HEK293 (cell line): ENCODE data around the gene CYP4F22.
"Not testable (repeated sequence)": the region's sequence is repeated elsewhere in the genome, so short reads cannot be mapped to it uniquely, and the experiment has no call there.

Experiments used
- CTCF ChIA-PET: fragments of 350-600 bp; formaldehyde crosslinking; extraction: SDS; loops from one replicate; lab custom pipeline; 2021; ENCODE audit warnings: antibody characterized with exemption; lab: Yijun Ruan, JAX
- POLR2A ChIA-PET: fragments of 300-600 bp; formaldehyde crosslinking; extraction: SDS; loops from one replicate; lab custom pipeline; 2020; ENCODE audit warnings: antibody characterized with exemption, inconsistent platforms; lab: Yijun Ruan, JAX
- H3K27ac ChIP-seq: fragments of 200-500 bp; sonication (Bioruptor generic); 2 replicates; pipeline ENCODE4 v1.5.1; 2014; ENCODE audit warnings: low read depth, low read length, control low read depth, inconsistent platforms; ENCODE audit errors: extremely low read depth
- H3K36me3 ChIP-seq, 2 experiments: fragments of 200-500 bp in 1 of 2; sonication (Bioruptor generic) in 1 of 2; 1 replicate in 1 of 2; 2 replicates in 1 of 2; pipeline ENCODE4 v1.5.1; 2014 to 2017; ENCODE audit warnings: inconsistent platforms in 2 of 2, low read length in 2 of 2; ENCODE audit not compliant: control insufficient read depth in 2 of 2, insufficient read depth in 1 of 2
- H3K4me1 ChIP-seq: fragments of 200-500 bp; sonication (Bioruptor generic); 2 replicates; pipeline ENCODE4 v1.5.1; 2014; ENCODE audit warnings: mild to moderate bottlenecking, low read length, inconsistent platforms; ENCODE audit not compliant: control insufficient read depth, insufficient read depth
- H3K4me3 ChIP-seq: 2 replicates; pipeline ENCODE4 v1.5.1; 2011; ENCODE audit warnings: low read depth, mild to moderate bottlenecking, control low read depth, low read length, moderate library complexity
- H3K9me3 ChIP-seq: fragments of 200-500 bp; sonication (Bioruptor generic); 2 replicates; pipeline ENCODE4 v1.5.1; 2014; ENCODE audit warnings: low read depth, low read length, inconsistent platforms; ENCODE audit not compliant: control insufficient read depth, insufficient read depth
- KLF7 ChIP-seq: fragments of 450-650 bp; formaldehyde crosslinking; IDR thresholded peaks from 2 replicates; pipeline ENCODE4 v1.5.1; 2016; ENCODE audit warnings: missing biosample characterization, missing genetic modification characterization, borderline replicate concordance
- ZBTB20 ChIP-seq: fragments of 450-650 bp; formaldehyde crosslinking; IDR thresholded peaks from 2 replicates; pipeline ENCODE4 v1.5.1; 2016; ENCODE audit warnings: missing biosample characterization, missing genetic modification characterization
- ZFP3 ChIP-seq: fragments of 450-650 bp; formaldehyde crosslinking; IDR thresholded peaks from 2 replicates; pipeline ENCODE4 v1.5.1; 2016; ENCODE audit warnings: low read depth, missing biosample characterization, missing genetic modification characterization
- ZNF140 ChIP-seq: fragments of 450-650 bp; formaldehyde crosslinking; IDR thresholded peaks from 2 replicates; pipeline ENCODE4 v1.5.1; 2016; ENCODE audit warnings: missing biosample characterization, missing genetic modification characterization
- ZNF146 ChIP-seq: fragments of 450-650 bp; formaldehyde crosslinking; IDR thresholded peaks from 2 replicates; pipeline ENCODE4 v1.5.1; 2016; ENCODE audit warnings: missing biosample characterization, missing genetic modification characterization
- ZNF214 ChIP-seq: fragments of 450-650 bp; formaldehyde crosslinking; IDR thresholded peaks from 2 replicates; pipeline ENCODE4 v1.5.1; 2017; ENCODE audit warnings: missing biosample characterization, mild to moderate bottlenecking, missing genetic modification characterization, borderline replicate concordance
- ZNF366 ChIP-seq: fragments of 450-650 bp; formaldehyde crosslinking; conservative IDR thresholded peaks from 2 replicates; pipeline ENCODE4 v1.5.1; 2016; ENCODE audit warnings: missing biosample characterization, missing genetic modification characterization
- ZNF529 ChIP-seq: fragments of 450-650 bp; formaldehyde crosslinking; IDR thresholded peaks from 2 replicates; pipeline ENCODE4 v1.5.1; 2017; ENCODE audit warnings: missing genetic modification characterization, missing biosample characterization; ENCODE audit not compliant: insufficient replicate concordance
- ZNF548 ChIP-seq: fragments of 450-650 bp; formaldehyde crosslinking; IDR thresholded peaks from 2 replicates; pipeline ENCODE4 v1.5.1; 2016; ENCODE audit warnings: missing biosample characterization, missing genetic modification characterization
- ZNF560 ChIP-seq: fragments of 450-650 bp; formaldehyde crosslinking; IDR thresholded peaks from 2 replicates; pipeline ENCODE4 v1.5.1; 2017; ENCODE audit warnings: missing biosample characterization, missing genetic modification characterization, borderline replicate concordance
- ZNF623 ChIP-seq: fragments of 450-650 bp; formaldehyde crosslinking; IDR thresholded peaks from 2 replicates; pipeline ENCODE4 v1.5.1; 2016; ENCODE audit warnings: missing biosample characterization, missing genetic modification characterization
- ZNF624 ChIP-seq: fragments of 450-650 bp; formaldehyde crosslinking; IDR thresholded peaks from 2 replicates; pipeline ENCODE4 v1.5.1; 2017; ENCODE audit warnings: missing biosample characterization, missing genetic modification characterization
- ZNF677 ChIP-seq: fragments of 450-650 bp; IDR thresholded peaks from 2 replicates; pipeline ENCODE4 v1.5.0; 2018; ENCODE audit warnings: missing biosample characterization, mild to moderate bottlenecking, missing genetic modification characterization, moderate library complexity
- ZSCAN23 ChIP-seq: fragments of 450-650 bp; formaldehyde crosslinking; IDR thresholded peaks from 2 replicates; pipeline ENCODE4 v1.5.1; 2016; ENCODE audit warnings: missing biosample characterization, missing genetic modification characterization
- ZXDB ChIP-seq: fragments of 450-650 bp; formaldehyde crosslinking; IDR thresholded peaks from 2 replicates; pipeline ENCODE4 v1.5.1; 2016; ENCODE audit warnings: missing biosample characterization, missing genetic modification characterization
- TF ChIP-seq, protein P1 (sequence below): fragments of 450-650 bp; formaldehyde crosslinking; IDR thresholded peaks from 2 replicates; pipeline ENCODE4 v1.5.1; 2016; ENCODE audit warnings: missing biosample characterization, missing genetic modification characterization
- TF ChIP-seq, protein P2 (sequence below): fragments of 450-650 bp; formaldehyde crosslinking; IDR thresholded peaks from 2 replicates; pipeline ENCODE4 v1.5.1; 2017; ENCODE audit warnings: missing biosample characterization, mild to moderate bottlenecking, missing genetic modification characterization, moderate library complexity
- TF ChIP-seq, protein P3 (sequence below): fragments of 450-650 bp; formaldehyde crosslinking; IDR thresholded peaks from 2 replicates; pipeline ENCODE4 v1.5.1; 2016; ENCODE audit warnings: missing biosample characterization, missing genetic modification characterization
- TF ChIP-seq, protein P4 (sequence below): fragments of 450-650 bp; formaldehyde crosslinking; IDR thresholded peaks from 2 replicates; pipeline ENCODE4 v1.5.1; 2016; ENCODE audit warnings: missing biosample characterization, missing genetic modification characterization, low read depth

Gene CYP4F22

DNA sequence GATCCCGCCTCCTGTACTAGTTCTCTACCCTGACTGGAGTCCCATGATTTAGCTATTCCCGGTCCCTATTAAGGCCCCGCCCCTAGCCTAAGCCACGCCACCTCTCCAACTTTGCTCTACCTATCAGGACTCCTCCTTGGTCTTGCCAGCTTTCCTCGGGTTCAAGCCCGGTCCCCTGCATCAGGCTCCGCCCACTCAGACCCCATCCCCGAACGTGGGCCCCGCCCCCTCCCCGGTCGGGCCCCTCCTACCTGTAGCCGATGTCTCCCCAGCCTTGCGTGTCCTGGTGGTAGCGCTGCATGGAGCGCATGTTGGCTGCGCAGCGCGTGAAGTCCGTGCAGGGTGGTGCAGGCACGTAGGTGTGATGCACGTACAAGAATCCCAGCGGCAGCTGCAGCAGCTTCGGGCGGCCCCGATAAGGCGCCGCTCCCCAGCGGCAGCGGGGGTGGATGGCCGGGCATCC is 36.7 kb upstream of the CYP4F22 start (continued):
- TF ChIP-seq, protein P1, sequence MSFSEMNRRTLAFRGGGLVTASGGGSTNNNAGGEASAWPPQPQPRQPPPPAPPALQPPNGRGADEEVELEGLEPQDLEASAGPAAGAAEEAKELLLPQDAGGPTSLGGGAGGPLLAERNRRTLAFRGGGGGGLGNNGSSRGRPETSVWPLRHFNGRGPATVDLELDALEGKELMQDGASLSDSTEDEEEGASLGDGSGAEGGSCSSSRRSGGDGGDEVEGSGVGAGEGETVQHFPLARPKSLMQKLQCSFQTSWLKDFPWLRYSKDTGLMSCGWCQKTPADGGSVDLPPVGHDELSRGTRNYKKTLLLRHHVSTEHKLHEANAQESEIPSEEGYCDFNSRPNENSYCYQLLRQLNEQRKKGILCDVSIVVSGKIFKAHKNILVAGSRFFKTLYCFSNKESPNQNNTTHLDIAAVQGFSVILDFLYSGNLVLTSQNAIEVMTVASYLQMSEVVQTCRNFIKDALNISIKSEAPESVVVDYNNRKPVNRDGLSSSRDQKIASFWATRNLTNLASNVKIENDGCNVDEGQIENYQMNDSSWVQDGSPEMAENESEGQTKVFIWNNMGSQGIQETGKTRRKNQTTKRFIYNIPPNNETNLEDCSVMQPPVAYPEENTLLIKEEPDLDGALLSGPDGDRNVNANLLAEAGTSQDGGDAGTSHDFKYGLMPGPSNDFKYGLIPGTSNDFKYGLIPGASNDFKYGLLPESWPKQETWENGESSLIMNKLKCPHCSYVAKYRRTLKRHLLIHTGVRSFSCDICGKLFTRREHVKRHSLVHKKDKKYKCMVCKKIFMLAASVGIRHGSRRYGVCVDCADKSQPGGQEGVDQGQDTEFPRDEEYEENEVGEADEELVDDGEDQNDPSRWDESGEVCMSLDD: no peak
- TF ChIP-seq ZNF623 (tag by site-specific recombination): no peak
- TF ChIP-seq ZNF214 (tag by site-specific recombination): no peak
- no peak for TF ChIP-seq ZNF677 (tag by site-specific recombination)

DNA sequence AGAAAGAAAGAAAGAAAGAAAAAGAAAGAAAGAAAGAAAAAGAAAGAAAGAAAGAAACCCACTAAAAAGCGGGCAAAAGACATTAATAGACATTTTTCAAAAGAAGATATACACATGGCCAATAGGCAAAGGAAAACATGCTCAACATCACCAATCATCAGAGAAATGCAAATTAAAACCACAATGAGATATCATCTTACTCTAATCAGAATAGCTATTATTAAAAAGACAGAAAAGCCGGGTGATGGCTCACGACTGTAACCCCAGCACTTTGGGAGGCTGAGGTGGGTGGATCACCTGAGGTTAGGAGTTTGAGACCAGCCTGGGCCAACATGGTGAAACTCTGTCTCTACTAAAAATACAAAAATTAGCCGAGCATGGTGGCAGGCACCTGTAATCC is 34.5 kb upstream of the CYP4F22 start:
- H3K9me3 ChIP-seq, H3K4me1 ChIP-seq, H3K36me3 ChIP-seq, H3K4me3 ChIP-seq, POLR2A ChIA-PET, H3K27ac ChIP-seq: not testable (repeated sequence)
- CTCF ChIA-PET: interaction anchor here (0.7 kb wide), 1 partner anchor 382 kb away, joined by 10 read pairs; no protein-coding TSS in a partner anchor
- peak; percentile 56 for TF ChIP-seq ZNF366

DNA sequence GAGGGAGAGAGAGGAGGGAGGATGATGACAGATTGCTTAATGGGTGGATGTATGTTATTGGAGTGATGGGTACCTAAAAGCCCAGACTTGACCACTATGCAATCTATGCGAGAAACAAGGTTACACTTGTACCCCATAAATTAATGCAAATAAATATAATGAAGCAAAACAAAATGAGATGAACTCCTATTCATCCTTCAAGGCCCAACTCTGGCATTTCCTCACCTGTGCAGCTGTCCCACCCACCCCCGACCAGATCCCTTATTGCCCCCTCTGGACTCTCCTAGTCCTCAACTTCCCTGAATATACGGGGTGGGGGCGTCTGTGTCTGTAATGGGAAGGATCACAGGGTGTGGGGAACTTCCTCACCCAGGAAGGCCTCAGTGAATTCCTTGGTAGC is 33.2 kb upstream of the CYP4F22 start:
- POLR2A ChIA-PET: no interaction called here
- no peaks in the 10 kb centered on the region for H3K36me3 ChIP-seq
- no peaks in the 10 kb centered on the region for H3K9me3 ChIP-seq
- TF ChIP-seq ZNF146 (tag by site-specific recombination) (no peak), ZXDB (tag by site-specific recombination) (no peak), KLF7 (tag by site-specific recombination) (no peak), ZSCAN23 (tag by site-specific recombination) (no peak), ZFP3 (tag by site-specific recombination) (peak; percentile 59)
- H3K27ac ChIP-seq: no peak overlapping the region
- CTCF ChIA-PET: no interaction called here
- H3K4me3 ChIP-seq: no peak overlapping the region
- H3K4me1 ChIP-seq: no peaks in the 10 kb centered on the region

DNA sequence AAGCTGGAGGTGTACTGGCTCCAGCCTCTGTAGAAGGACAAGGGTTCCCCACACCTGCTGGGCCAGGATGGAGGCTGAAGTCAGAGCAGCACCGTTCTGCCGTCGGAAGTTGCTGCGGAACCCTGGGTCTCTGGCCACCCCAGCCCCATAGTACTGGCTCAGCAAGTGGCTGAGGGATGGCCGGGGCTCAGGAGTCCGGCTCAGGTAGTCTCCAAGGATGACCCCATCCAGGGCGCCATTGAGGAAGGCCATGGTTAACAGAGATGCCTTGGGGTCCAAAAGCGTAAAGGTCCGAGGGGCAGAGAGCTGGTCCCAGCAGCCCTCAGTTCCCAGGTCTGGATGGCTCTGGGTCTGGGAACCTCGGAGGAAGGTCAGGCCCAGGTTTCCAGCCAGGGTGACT is 32.7 kb upstream of the CYP4F22 start:
- H3K27ac ChIP-seq: no peak overlapping the region
- no peak overlapping the region for H3K4me3 ChIP-seq
- no peaks in the 10 kb centered on the region for H3K4me1 ChIP-seq
- H3K36me3 ChIP-seq: no peaks in the 10 kb centered on the region
- CTCF ChIA-PET: no interaction called here
- TF ChIP-seq, protein P2, sequence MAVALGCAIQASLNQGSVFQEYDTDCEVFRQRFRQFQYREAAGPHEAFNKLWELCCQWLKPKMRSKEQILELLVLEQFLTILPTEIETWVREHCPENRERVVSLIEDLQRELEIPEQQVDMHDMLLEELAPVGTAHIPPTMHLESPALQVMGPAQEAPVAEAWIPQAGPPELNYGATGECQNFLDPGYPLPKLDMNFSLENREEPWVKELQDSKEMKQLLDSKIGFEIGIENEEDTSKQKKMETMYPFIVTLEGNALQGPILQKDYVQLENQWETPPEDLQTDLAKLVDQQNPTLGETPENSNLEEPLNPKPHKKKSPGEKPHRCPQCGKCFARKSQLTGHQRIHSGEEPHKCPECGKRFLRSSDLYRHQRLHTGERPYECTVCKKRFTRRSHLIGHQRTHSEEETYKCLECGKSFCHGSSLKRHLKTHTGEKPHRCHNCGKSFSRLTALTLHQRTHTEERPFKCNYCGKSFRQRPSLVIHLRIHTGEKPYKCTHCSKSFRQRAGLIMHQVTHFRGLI (tag by site-specific recombination): no peak
- no peak for TF ChIP-seq ZNF140 (tag by site-specific recombination)
- TF ChIP-seq, protein P3, sequence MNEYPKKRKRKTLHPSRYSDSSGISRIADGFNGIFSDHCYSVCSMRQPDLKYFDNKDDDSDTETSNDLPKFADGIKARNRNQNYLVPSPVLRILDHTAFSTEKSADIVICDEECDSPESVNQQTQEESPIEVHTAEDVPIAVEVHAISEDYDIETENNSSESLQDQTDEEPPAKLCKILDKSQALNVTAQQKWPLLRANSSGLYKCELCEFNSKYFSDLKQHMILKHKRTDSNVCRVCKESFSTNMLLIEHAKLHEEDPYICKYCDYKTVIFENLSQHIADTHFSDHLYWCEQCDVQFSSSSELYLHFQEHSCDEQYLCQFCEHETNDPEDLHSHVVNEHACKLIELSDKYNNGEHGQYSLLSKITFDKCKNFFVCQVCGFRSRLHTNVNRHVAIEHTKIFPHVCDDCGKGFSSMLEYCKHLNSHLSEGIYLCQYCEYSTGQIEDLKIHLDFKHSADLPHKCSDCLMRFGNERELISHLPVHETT (tag by site-specific recombination): no peak
- no peak for TF ChIP-seq ZXDB (tag by site-specific recombination)
- TF ChIP-seq ZSCAN23 (tag by site-specific recombination): no peak
- no peak for TF ChIP-seq ZNF624 (tag by site-specific recombination)
- TF ChIP-seq, protein P4, sequence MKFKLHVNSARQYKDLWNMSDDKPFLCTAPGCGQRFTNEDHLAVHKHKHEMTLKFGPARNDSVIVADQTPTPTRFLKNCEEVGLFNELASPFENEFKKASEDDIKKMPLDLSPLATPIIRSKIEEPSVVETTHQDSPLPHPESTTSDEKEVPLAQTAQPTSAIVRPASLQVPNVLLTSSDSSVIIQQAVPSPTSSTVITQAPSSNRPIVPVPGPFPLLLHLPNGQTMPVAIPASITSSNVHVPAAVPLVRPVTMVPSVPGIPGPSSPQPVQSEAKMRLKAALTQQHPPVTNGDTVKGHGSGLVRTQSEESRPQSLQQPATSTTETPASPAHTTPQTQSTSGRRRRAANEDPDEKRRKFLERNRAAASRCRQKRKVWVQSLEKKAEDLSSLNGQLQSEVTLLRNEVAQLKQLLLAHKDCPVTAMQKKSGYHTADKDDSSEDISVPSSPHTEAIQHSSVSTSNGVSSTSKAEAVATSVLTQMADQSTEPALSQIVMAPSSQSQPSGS (tag by site-specific recombination): no peak
- TF ChIP-seq ZNF560: no peak
- TF ChIP-seq ZNF548: no peak
- TF ChIP-seq ZNF529 (tag by site-specific recombination): no peak
- no peak for TF ChIP-seq ZBTB20 (tag by site-specific recombination)
- TF ChIP-seq, all 188 proteins: peak for 0
- POLR2A ChIA-PET: no interaction called here
- no peaks in the 10 kb centered on the region for H3K9me3 ChIP-seq
